IPS-15b (cell line): ENCODE data around the gene RAP1GAP.

Experiments
- H3K27me3 ChIP-seq: one replicate; pipeline ENCODE4 v1.6.1; 2013; ENCODE audit warnings: low read length; ENCODE audit not compliant: control insufficient read depth, insufficient read depth
- H3K36me3 ChIP-seq: one replicate; pipeline ENCODE4 v1.6.1; 2013; ENCODE audit warnings: low read length; ENCODE audit not compliant: control insufficient read depth, insufficient read depth
- H3K4me1 ChIP-seq: one replicate; pipeline ENCODE4 v1.6.1; 2013; ENCODE audit warnings: mild to moderate bottlenecking, low read length; ENCODE audit not compliant: control insufficient read depth, insufficient read depth
- H3K4me3 ChIP-seq: one replicate; pipeline ENCODE4 v1.5.1; 2013; ENCODE audit warnings: low read depth, low read length
- H3K9ac ChIP-seq: one replicate; pipeline ENCODE4 v1.6.1; 2013; ENCODE audit warnings: low read depth, mild to moderate bottlenecking, low read length
- H3K9me3 ChIP-seq: one replicate; pipeline ENCODE4 v1.6.1; 2013; ENCODE audit warnings: mild to moderate bottlenecking, low read length; ENCODE audit not compliant: control insufficient read depth, insufficient read depth

Gene RAP1GAP

GRCh38 chr1:21626921-21627339 lies 42.2 kb downstream of the RAP1GAP start:
- Histone ChIP-seq H3K9ac (no peak overlapping the region), H3K27me3 (peaks cover 4% of the 10 kb centered on the region), H3K4me3 (no peak overlapping the region), H3K36me3 (no peaks in the 10 kb centered on the region), H3K9me3 (no peaks in the 10 kb centered on the region), H3K4me1 (peaks cover 8% of the 10 kb centered on the region)

- Histone ChIP-seq H3K9me3 (no peaks in the 10 kb centered on the region), H3K9ac (no peak overlapping the region), H3K27me3 (peaks cover 10% of the 10 kb centered on the region), H3K36me3 (no peaks in the 10 kb centered on the region), H3K4me3 (no peak overlapping the region), H3K4me1 (peaks cover 8% of the 10 kb centered on the region)
Observed at GRCh38 chr1:21625390-21626190, 43.6 kb downstream of the RAP1GAP start.

- Histone ChIP-seq H3K9me3 (no peaks in the 10 kb centered on the region), H3K4me3 (no peak overlapping the region), H3K4me1 (peaks cover 7% of the 10 kb centered on the region), H3K9ac (no peak overlapping the region), H3K36me3 (no peaks in the 10 kb centered on the region), H3K27me3 (peaks cover 10% of the 10 kb centered on the region)
Observed at GRCh38 chr1:21624571-21625389, 44.4 kb downstream of the RAP1GAP start.

DNA sequence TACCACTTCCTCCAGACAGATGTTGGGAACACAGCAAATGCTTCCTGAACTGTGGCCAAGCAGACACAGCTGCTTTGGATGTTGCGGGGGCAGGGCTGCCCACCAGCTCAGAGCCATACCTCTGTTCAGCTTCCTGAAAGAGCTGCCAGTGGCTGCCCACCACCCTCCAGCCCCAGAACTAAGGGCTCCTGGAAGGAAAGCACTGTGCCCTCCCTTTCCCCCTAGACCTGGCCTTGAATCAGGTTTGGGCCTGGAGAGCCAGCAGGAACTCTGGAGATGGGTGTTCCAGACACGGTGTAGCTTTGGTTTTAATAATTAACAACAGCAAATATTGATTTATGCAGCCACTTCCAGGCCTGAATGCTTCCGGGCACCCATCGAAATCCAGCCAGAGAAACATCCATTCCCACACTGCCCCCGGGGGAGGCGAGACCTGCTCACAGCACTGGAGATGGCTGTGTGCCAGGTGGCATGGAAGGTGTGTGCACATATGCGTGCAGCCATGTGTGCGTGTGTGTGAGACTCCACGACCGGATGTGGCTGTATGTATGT lies 45.7 kb downstream of the RAP1GAP start:
- no peak overlapping the region for H3K9ac ChIP-seq

GRCh38 chr1:21622466-21623315 lies 46.5 kb downstream of the RAP1GAP start:
- H3K9me3 ChIP-seq, result no peaks in the 10 kb centered on the region
- H3K9ac ChIP-seq, result no peak overlapping the region
- H3K4me3 ChIP-seq, result peak overlapping the region; percentile 45
- peaks cover 12% of the 10 kb centered on the region for H3K27me3 ChIP-seq
- peaks cover 2% of the 10 kb centered on the region for H3K4me1 ChIP-seq
- H3K36me3 ChIP-seq, result no peaks in the 10 kb centered on the region

More for the DNA sequence above, 45.7 kb downstream of the RAP1GAP start:
- no peak overlapping the region for H3K4me3 ChIP-seq
- H3K36me3 ChIP-seq, result no peaks in the 10 kb centered on the region
- no peaks in the 10 kb centered on the region for H3K9me3 ChIP-seq
- peaks cover 1% of the 10 kb centered on the region for H3K4me1 ChIP-seq
- peaks cover 12% of the 10 kb centered on the region for H3K27me3 ChIP-seq

DNA sequence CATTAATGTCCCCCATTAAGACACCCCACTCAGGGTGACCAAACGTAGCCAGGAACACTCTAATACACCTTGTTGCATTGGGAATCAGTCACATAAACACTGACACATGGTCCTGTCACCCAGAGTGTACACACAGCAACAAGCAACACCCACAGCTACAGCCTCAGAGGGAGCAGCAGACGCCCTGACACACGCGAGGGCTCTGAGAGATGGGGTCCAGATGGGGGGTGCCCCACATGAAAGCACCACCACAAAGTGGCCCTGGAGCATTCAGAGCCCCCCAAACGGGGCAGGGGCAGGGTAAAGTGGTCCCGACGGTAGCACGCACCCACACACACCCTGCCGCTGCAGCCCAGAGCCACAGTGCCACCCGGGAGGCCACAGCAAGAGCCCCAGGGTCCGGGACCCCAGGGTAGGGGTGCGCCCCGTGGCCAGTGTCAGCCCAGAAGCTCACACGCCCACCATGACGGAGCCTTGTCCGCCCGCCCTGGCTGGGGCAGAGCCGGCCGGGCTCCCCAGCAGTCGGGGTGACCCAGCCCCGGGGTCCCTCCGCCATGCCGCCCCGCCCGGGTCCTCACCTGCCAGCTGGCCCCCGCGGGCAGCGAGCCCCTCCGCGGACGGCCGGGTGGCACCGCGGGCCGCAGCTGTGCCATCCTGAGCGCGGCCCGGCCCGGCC lies 47.3 kb downstream of the RAP1GAP start:
- no peaks in the 10 kb centered on the region for H3K9me3 ChIP-seq
- H3K36me3 ChIP-seq, result peaks cover 2% of the 10 kb centered on the region
- H3K4me3 ChIP-seq, result peak overlapping the region; percentile 43
- peaks cover 12% of the 10 kb centered on the region for H3K27me3 ChIP-seq
- H3K9ac ChIP-seq, result no peak overlapping the region
- peaks cover 2% of the 10 kb centered on the region for H3K4me1 ChIP-seq

- no peaks in the 10 kb centered on the region for H3K9me3 ChIP-seq
Observed at GRCh38 chr1:21621051-21621450, 48.1 kb downstream of the RAP1GAP start.

GRCh38 chr1:21620496-21620895 lies 48.7 kb downstream of the RAP1GAP start:
- Histone ChIP-seq H3K9ac (no peak overlapping the region), H3K36me3 (peaks cover 3% of the 10 kb centered on the region), H3K9me3 (no peaks in the 10 kb centered on the region), H3K4me3 (no peak overlapping the region), H3K27me3 (peaks cover 12% of the 10 kb centered on the region), H3K4me1 (peaks cover 2% of the 10 kb centered on the region)

More at GRCh38 chr1:21621051-21621450, 48.1 kb downstream of the RAP1GAP start:
- no peak overlapping the region for H3K4me3 ChIP-seq
- H3K4me1 ChIP-seq, result peaks cover 2% of the 10 kb centered on the region
- H3K27me3 ChIP-seq, result peaks cover 12% of the 10 kb centered on the region
- H3K36me3 ChIP-seq, result peaks cover 3% of the 10 kb centered on the region
- H3K9ac ChIP-seq, result no peak overlapping the region

DNA sequence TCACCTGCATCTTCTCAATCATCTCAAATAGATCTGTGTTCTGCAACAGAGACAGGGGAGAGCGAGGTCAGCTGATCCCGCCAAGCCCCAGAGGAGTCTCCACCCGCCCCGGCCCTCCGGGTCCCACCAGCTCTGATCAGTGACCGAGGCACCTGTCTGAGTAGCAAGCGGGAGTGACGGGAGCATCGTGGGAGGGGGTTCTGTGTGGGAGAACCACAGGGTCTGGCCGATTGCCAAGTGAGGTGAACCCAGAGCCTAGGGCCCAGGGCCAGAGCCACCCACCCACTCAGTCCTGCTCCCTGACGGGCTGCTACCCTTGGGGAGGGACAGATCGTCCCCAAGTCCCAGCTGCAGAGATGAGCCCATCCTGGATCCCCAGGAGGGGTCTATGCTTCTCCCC lies 49.1 kb downstream of the RAP1GAP start:
- Histone ChIP-seq H3K36me3 (peaks cover 3% of the 10 kb centered on the region), H3K4me3 (no peak overlapping the region), H3K9me3 (no peaks in the 10 kb centered on the region), H3K4me1 (peaks cover 2% of the 10 kb centered on the region), H3K9ac (no peak overlapping the region), H3K27me3 (peaks cover 12% of the 10 kb centered on the region)

GRCh38 chr1:21619375-21619947 lies 49.7 kb downstream of the RAP1GAP start:
- Histone ChIP-seq H3K4me1 (peaks cover 2% of the 10 kb centered on the region), H3K4me3 (no peak overlapping the region), H3K9me3 (no peaks in the 10 kb centered on the region), H3K27me3 (peaks cover 12% of the 10 kb centered on the region), H3K9ac (no peak overlapping the region), H3K36me3 (peaks cover 3% of the 10 kb centered on the region)
